ENCODE measurements around the gene COBLL1. TPM values are rescaled to one million over a fixed set of nuclear protein-coding genes. Genes with fewer than 3 reads are reported as not detected.

Gene COBLL1
- total RNA-seq, 3 donors from 2014 or later, result 19.5 to 30.0 (median 26.1) TPM

GRCh38 chr2:164701565-164701964, 140.1 kb downstream of the COBLL1 start:
- H3K4me1 ChIP-seq (ENCODE audit: low read depth), result no peaks in the 10 kb centered on the region
- no peak overlapping the region for H3K4me3 ChIP-seq
- no peak for TF ChIP-seq CTCF (IDR thresholded peaks at IDR 0.05)
- intact Hi-C loops (cut with DNase I, micrococcal nuclease), result no loop called here
- ATAC-seq (no peak), DNase-seq (no peak)
- no peaks in the 10 kb centered on the region for H3K9me3 ChIP-seq
- no peaks in the 10 kb centered on the region for H3K36me3 ChIP-seq (ENCODE audit: low read depth)

GRCh38 chr2:164700390-164700789, 141.2 kb downstream of the COBLL1 start:
- TF ChIP-seq CTCF (IDR thresholded peaks at IDR 0.05), result no peak
- no peaks in the 10 kb centered on the region for H3K4me1 ChIP-seq (ENCODE audit: low read depth)
- DNase-seq (no peak), ATAC-seq (no peak)
- H3K4me3 ChIP-seq, result no peak overlapping the region
- H3K36me3 ChIP-seq (ENCODE audit: low read depth), result no peaks in the 10 kb centered on the region
- no peaks in the 10 kb centered on the region for H3K9me3 ChIP-seq
- intact Hi-C loops (cut with DNase I, micrococcal nuclease), result no loop called here

- H3K4me3 ChIP-seq, result no peak overlapping the region
- no peaks in the 10 kb centered on the region for H3K9me3 ChIP-seq
- ATAC-seq, result no peak
- DNase-seq, result no peak
- H3K36me3 ChIP-seq (ENCODE audit: low read depth), result no peaks in the 10 kb centered on the region
- no peak for TF ChIP-seq CTCF (IDR thresholded peaks at IDR 0.05)
- no peaks in the 10 kb centered on the region for H3K4me1 ChIP-seq (ENCODE audit: low read depth)
- intact Hi-C loops (cut with DNase I, micrococcal nuclease), result no loop called here
Observed at GRCh38 chr2:164697688-164698461, 143.7 kb downstream of the COBLL1 start.

GRCh38 chr2:164696634-164697033, 145.0 kb downstream of the COBLL1 start:
- no peaks in the 10 kb centered on the region for H3K36me3 ChIP-seq (ENCODE audit: low read depth)
- ATAC-seq, result no peak
- H3K9me3 ChIP-seq, result no peaks in the 10 kb centered on the region
- no peak for TF ChIP-seq CTCF (IDR thresholded peaks at IDR 0.05)
- DNase-seq, result no peak
- intact Hi-C loops (cut with DNase I, micrococcal nuclease), result no loop called here
- no peaks in the 10 kb centered on the region for H3K4me1 ChIP-seq (ENCODE audit: low read depth)
- H3K4me3 ChIP-seq, result no peak overlapping the region

- Histone ChIP-seq H3K36me3 (ENCODE audit: low read depth) (no peaks in the 10 kb centered on the region), H3K4me3 (no peak overlapping the region), H3K4me1 (ENCODE audit: low read depth) (no peaks in the 10 kb centered on the region), H3K9me3 (no peaks in the 10 kb centered on the region)
- no peak for TF ChIP-seq CTCF (IDR thresholded peaks at IDR 0.05)
- intact Hi-C loops (cut with DNase I, micrococcal nuclease), result no loop called here
- DNase-seq, result no peak
- no peak for ATAC-seq
Observed at GRCh38 chr2:164694275-164694695, 147.3 kb downstream of the COBLL1 start.
